ENCODE measurements around the gene GABRB1.

DNA sequence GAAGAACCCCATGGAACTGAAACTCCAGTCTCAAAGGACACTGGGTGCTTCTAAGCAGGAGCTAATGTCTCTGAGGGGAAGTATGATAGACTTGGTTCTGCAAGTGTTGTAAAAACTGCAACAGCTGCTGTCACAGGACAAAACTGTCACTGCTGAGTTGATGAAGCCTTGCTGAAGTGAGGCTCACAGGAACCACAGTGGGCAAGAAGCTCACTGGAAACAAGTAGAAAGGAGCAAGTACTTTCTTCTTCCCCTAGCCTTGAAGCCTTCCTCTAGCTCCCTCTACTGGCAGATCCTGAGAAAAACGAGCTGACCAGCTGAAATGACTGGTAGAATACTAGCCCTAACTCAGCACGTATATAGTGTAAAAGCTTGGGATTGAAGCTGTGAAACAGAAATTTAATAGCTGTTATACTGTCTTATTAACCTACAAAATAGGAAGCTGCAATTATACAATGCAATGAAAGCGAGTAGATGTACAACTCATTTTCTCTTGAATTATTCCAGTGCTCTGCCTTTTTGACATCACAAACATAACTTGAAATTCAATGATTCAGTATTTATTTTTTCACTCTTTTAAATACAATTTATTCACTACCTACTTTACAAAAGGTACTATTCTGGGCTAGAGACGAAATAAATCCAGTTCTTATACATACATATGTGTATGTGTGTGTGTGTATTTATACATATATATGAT lies 91.4 kb downstream of the GABRB1 start:
- TF ChIP-seq, protein P1, sequence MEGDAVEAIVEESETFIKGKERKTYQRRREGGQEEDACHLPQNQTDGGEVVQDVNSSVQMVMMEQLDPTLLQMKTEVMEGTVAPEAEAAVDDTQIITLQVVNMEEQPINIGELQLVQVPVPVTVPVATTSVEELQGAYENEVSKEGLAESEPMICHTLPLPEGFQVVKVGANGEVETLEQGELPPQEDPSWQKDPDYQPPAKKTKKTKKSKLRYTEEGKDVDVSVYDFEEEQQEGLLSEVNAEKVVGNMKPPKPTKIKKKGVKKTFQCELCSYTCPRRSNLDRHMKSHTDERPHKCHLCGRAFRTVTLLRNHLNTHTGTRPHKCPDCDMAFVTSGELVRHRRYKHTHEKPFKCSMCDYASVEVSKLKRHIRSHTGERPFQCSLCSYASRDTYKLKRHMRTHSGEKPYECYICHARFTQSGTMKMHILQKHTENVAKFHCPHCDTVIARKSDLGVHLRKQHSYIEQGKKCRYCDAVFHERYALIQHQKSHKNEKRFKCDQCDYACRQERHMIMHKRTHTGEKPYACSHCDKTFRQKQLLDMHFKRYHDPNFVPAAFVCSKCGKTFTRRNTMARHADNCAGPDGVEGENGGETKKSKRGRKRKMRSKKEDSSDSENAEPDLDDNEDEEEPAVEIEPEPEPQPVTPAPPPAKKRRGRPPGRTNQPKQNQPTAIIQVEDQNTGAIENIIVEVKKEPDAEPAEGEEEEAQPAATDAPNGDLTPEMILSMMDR (IDR thresholded peaks at IDR 0.05): peak; percentile 46 to 73 (median 64)
- TF ChIP-seq POLR2A (IDR thresholded peaks at IDR 0.05; ENCODE audit: low read depth) (no peak), POLR2AphosphoS5 (IDR thresholded peaks at IDR 0.05) (no peak), EP300 (IDR thresholded peaks at IDR 0.05) (no peak)
